Stimulated activated CD8-positive, alpha-beta memory T cell treated with anti-CD3 and anti-CD28 coated beads, Interleukin-7, amount 100 ng/mL, for 4 hours (primary cell): ENCODE results near the gene GALNT17.

Experiments
- DNase-seq, 2 donors: peaks; one replicate each; pipeline ENCODE4 v3.0.0-alpha.2; 2020; ENCODE audit warnings: low read depth in 2 of 2

Gene GALNT17

DNA sequence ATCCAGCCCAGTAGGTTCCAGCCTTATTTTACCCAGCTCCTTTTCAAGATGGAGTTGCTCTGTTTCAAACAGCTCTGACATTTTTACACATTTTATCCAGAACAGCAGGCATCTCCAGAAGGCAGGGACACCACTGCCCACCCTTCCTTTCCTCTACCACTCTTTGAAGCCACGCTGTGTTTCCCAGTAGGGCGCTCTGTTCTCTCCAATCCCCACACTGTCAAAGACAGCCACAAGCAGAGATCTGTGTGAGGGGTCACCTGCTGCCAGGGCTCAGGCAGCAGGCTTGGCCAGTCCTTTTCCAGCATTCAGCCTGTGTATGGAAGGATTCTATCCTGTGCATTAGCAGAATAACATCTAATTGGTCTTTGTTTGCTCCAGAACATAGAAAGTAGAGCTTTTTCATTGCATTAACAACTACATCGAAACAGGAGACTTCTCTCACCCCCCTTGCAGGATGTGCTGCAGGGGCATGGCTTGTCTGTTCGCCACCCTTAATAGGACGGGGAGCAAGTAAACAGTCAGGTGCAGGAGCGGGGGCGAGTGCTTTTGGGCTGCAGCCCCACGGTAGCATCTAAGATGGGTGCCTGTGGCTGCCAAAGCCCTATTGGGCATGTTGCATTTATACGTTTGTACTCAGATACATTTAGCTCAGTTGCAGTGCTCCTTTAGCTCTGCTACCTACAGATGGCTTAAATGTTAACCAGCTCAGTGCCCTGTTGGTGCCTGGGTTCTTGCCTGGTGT is 326.1 kb downstream of the GALNT17 start:
- DNase-seq, result no peak

GRCh38 chr7:71459132-71459531 is 327.2 kb downstream of the GALNT17 start:
- no peak for DNase-seq

GRCh38 chr7:71461572-71461971 is 329.6 kb downstream of the GALNT17 start:
- no peak for DNase-seq

DNA sequence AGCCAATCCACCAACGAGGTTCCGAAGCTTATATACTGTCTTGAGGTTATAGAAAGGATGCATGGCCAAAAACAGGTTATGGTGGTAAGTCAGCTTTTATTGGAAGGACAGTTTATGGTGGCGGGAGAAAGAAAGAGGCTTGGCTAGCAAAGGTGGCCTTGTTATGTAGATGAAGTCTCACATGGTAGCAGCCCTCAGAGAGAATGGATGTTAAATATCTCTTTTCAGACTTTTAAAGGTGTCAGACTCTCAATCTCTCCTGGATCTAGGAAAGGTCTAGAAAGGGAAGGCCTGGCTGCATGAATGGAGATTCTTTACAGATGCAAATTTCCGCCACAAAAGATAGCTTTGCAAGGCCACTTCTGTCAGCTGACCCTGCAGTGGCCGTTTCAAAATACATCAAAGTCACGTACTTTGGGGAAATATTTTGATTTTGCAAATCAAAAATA is 333.8 kb downstream of the GALNT17 start:
- no peak for DNase-seq

DNA sequence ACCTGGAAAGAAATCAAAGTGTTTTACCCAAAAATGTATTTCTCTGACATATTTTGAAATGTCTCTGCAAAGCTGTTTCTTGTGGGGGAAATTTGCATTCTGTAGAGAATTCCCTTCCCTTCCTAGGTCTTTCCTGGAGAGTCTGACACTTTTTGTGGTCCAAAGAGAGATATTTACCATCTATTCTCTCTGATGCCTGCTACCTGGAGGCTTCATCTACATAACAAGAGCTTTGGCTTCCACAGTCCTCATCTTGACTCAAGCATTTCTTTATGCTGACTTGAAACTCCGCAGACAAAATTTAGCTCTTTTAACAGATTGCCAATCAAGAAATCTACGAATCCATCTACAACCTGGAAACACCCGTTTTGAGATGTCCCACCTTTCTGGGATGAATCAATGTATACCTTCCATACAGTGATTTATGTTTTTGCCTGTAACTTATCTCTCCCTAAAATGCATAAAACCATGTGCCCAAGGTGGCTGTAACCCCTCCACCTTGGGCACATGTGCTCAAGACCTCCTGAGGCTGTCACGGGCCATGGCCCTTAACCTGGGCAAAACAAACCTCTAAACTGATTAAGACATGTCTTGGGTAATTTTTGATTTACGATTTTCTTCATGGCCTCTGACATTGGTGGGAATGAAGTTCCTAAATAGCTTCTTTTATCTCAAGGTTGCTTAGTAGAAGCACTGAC is 334.7 kb downstream of the GALNT17 start:
- DNase-seq, result no peak

DNA sequence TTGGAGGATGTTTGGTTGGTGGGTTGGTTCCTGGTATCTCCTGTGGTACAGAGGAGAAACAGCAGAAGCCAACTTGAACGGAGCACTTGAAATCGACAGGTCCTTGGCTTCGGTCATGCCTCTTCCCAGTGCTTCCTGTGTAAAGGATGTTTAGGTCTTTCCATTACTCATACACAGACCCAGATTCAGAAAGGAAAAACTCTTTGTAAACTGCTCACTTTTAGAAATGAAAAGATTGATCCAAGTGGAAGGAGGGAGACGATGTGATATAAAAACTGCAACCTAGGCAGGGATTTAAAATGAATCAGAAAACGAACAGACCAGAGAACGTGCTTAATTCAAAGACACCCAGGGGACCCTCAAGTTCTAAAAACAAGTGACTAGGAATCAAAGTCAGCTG is 338.4 kb downstream of the GALNT17 start:
- no peak for DNase-seq

DNA sequence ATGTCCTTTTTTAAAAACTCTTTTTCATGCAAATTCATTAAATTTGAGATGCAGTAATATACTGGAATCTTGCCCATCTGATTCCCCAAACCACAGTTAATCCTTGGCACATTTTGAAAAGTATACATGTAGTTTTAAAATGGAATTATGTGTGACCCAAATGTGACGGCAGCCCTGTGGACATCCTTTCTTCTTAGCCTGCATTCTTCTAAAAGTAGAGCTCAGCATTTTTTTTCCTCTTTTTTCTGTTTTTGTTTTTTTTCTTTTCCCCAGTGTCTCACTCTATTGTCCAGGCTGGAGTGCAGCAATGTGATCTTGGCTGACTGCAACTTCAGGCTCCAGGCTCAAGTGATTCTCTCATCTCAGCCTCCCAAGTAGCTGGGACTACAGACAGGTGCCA is 338.9 kb downstream of the GALNT17 start:
- DNase-seq, result no peak

GRCh38 chr7:71472962-71473361 is 341.0 kb downstream of the GALNT17 start:
- DNase-seq, result no peak

DNA sequence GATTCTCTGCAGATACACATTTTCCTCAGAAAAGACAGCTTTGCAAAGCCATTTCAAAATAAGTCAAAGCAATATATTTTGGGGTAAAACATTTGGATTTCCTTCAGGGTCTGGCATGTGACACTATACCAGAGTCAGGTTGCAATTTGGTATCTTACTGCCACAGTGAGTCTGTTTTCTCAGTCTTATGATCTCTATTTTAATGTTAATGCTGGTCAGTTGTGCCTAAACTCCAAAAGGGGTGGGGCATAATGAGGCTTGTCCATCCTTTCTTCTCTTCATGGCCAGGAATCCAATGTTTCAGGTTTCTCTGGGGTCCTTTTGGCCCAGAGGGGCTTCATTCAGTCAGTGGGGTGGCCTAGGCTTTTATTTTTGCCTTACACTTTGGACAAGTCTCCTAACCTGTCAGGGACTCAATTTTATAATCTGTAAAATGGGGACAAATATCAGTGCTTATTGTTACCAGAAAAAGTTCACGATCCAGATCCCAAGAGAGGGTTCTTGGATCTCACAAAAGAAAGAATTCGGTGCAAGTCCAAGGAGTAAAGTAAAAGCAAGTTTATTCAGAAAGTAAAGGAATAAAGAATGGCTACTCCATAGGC is 341.5 kb downstream of the GALNT17 start:
- no peak for DNase-seq

DNA sequence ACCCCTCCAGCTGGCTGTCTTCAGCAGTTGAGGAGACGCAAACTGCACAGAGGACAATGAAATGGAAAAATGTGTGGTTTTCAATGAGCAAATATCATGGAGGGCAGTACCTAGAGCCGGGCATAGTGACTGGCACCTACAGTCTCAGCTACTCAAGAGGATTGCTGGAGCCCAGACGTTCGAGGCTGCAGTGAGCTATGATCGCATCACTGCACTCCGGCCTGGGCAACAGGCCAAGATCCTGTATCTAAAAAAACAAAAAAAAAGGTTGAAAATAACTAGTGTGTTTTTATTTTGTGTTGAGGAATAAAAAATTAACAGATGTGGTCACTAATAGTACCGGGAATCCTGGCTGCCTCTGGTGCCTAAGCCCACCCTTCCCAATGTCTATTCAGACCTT is 345.5 kb downstream of the GALNT17 start:
- no peak for DNase-seq

GRCh38 chr7:71479231-71479630 is 347.3 kb downstream of the GALNT17 start:
- DNase-seq, result no peak

DNA sequence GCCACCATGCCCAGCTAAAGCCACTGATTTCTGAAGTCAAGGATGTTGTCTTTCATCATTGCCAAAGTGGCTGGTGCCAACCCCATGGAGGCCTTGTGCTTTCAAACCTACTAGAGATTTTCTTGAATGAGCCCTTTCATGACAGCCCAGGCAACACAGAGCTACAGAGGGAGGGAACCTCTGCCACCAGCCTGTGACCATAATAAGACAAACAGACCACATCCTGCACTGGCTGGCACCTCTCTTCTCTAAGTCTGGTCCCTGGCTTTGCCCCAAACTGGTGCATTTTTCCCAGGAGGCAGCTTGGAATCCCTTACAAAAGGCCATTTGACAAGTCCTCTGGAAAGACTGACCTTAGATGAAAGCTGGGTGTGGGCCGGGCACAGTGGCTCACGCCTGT is 348.8 kb downstream of the GALNT17 start:
- DNase-seq, result no peak

- no peak for DNase-seq
Measured at GRCh38 chr7:71482284-71482683, 350.3 kb downstream of the GALNT17 start.

GRCh38 chr7:71484380-71484779 is 352.4 kb downstream of the GALNT17 start:
- no peak for DNase-seq

DNA sequence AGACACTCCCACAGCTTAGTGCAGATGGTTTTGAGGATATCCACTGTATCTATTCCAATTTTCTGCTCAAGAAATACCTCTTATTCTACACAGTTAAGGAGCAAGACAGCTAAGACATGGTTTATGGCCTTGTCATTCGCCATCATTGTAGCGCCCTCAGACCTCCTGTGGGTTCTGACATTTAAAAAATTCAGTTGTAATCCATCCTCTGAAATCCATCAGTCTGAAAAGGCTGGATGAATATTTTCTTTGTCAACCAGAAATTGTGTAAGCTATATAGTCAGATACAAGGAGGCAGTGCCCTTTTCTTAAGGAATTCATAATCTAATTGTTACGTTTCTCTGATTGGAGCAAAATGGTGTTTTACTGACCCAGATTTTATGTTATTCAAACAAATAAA is 353.6 kb downstream of the GALNT17 start:
- DNase-seq, result no peak

GRCh38 chr7:71486414-71486813 is 354.5 kb downstream of the GALNT17 start:
- no peak for DNase-seq

- DNase-seq, result no peak
Measured at GRCh38 chr7:71486856-71487628, 355.1 kb downstream of the GALNT17 start.

- DNase-seq, result no peak
Measured at GRCh38 chr7:71488308-71488707, 356.4 kb downstream of the GALNT17 start.

GRCh38 chr7:71491336-71491735 is 359.4 kb downstream of the GALNT17 start:
- DNase-seq, result no peak

GRCh38 chr7:71495828-71496227 is 363.9 kb downstream of the GALNT17 start:
- DNase-seq, result no peak

DNA sequence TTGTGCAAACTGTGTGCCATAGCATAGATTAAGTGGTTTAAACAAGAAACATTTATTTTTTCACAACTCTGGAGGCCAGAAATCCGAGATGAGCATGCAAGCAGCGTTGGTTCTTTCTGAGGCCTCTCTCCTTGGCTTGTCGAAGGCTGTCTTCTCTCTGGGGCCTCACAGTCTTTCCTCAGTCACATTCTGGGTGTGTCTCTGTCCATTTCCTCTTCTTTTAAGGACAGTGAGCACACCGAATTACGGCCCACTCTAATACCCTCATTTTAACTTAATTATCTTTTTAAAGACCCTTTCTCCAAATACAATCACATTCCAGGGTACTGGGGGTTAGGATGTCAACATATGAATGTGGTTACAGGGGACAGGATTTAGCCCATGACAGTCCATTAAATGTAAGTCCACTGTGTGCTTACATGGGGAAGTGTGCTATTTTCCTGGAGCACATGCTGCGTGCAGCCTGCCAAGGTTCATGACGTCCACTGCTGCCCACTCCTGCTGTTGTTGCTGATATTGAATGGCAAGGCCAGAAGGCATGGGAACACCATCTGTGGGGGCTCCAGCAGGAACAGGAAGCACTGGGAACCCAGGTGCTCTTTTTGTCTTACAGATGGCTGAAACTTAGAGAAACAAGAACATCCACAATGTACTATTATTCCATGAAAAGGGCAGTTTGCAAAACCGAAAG is 365.5 kb downstream of the GALNT17 start:
- no peak for DNase-seq

GRCh38 chr7:71498381-71498780 is 366.4 kb downstream of the GALNT17 start:
- DNase-seq, result no peak
